HK-2 (cell line): ENCODE data around the gene SLC11A2.

Source experiments
- DNase-seq: peaks from one replicate; pipeline ENCODE4 v3.0.0-alpha.2; 2018; ENCODE audit not compliant: unreplicated experiment

Gene SLC11A2

DNA sequence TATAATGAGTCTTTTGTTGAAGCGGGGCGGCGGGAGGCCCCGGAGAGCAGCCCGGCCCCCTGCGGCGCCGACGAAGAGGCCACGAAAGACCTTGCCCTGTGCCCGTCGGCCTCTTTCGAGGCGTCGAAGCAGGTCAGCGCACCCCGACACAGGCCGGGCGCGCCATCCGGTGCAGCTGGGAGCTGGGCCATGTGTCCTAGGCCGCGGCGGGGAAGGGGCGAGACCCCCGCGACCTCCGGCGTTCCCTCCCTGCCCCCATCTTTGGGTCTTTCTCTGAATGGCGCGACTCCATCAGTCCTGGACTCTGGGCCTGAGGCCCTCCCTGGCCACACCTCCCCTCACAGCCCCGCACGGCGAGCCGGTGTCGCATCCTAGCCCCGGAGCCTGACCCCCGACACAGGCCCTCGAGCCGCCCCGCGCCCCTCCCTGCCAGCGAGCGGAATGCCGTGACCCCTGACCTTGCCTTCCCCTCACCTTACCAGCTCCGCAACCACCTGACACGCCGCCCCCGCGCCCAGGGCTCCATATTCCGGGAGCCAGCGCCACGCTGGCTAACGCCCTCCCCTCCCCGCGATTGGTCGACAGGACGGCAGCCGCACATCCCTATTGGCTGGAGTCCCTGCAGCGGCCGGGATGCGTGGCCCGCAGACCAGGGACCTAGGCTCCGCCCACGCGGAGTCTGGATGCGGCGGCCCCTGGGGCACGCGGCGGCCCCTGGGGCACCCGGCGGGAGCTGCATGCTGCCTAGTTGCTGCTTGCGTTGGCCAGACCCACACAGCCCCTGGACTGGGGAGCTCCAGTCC lies at the start of gene SLC11A2:
TSS of gene SLC11A2 (minus strand) at position 549 of the 803 bp plus-strand sequence. CDS start 15,656 bp downstream, outside the sequence.
- peak; percentile 95 for DNase-seq

GRCh38 chr12:51075390-51075789 lies 49.2 kb upstream of the SLC11A2 start:
- DNase-seq, result no peak

DNA sequence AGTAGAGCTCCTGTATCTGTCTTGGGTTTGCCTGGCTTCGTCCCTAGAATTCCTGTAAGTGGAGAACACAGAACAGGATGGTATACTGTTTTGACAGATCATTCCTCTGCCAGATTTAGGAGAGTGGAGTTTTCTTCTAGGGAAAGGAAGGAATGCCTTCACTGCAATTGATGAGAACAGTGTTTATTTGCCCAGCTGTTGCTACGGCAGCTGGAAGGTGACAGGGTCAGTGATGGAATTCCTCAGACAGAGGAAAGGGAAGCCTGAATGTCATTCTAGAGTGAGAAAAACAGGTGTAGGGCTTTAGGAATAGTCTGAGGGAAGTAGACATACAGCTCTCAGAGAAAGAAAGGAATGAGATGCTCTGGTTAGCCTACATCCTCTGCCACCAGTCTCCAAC lies 45.5 kb upstream of the SLC11A2 start:
- DNase-seq, result no peak

DNA sequence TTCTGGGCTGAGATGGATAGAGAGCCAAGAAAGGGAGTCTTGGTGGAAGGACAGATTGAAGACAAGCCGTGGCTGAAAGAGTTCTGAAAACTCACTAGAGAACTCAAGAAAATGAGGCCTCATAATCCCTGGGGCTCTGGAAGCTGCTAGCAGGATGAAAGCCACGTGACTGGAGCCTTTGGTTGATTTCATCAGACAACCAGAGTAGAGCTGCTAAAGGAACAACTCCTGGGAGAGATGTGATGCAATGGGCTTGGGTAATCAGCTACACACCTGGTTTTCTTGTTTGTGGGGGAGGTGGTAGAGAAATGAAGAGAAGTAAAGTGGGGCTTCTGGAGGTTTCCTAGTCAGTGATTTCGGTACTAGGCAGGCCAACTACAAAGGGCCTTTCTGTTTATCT lies 43.8 kb upstream of the SLC11A2 start:
- DNase-seq, result no peak

DNA sequence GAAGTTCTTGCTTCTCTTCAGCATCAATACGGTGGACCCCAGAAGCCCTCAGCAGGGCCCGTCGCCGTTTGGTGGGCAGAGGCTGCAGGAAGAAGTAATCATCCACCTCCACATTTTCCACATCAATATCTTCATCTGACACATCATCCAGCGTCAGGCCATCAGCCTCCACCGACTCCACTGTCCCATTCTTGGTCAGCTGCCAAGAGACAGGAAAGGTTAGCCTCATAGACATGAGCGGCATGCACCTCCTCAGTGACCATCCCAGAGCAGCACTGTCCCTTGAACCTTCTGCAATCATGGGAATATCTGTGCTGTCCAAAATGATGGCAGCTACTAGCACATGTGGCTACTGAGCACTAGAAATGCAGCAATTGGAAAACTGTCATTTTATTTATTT lies 41.6 kb upstream of the SLC11A2 start:
- DNase-seq, result no peak

DNA sequence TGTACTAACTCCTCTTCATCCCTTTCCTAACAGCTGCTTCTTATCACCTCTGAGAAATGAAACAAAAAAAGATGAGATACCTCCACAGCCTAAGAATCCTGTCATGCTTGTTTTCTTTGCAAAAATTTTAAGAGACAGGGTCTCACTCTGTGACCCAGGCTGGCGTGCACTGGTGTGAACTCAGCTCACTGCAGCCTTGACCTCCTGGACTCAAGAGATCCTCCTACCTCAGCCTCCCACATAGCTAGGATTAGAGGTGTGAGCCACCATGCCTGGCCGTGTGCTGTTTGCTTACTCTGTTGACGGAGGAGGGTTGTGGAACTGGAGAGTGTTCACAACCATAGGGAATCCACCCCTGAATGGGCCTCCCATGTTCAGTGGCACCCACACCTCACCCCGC lies 41.0 kb upstream of the SLC11A2 start:
- no peak for DNase-seq

DNA sequence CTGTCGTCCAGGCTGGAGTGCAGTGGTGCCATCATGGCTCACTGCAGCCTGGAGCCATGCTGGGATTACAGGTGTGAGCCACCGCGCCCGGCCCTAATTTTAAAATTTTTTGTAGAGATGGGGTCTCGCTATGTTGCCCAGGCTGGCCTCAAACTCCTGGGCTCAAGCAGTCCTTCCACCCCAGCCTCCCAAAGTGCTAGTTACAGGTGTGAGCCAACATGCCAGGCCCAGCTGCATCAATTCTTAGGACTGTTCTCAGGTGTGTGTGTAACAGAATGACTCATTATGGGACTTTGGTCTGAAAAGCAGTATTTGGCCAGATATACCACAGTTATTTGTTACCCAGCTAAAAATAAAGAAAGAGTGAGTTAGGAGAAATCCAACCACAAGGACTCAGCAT lies 39.3 kb upstream of the SLC11A2 start:
- no peak for DNase-seq

DNA sequence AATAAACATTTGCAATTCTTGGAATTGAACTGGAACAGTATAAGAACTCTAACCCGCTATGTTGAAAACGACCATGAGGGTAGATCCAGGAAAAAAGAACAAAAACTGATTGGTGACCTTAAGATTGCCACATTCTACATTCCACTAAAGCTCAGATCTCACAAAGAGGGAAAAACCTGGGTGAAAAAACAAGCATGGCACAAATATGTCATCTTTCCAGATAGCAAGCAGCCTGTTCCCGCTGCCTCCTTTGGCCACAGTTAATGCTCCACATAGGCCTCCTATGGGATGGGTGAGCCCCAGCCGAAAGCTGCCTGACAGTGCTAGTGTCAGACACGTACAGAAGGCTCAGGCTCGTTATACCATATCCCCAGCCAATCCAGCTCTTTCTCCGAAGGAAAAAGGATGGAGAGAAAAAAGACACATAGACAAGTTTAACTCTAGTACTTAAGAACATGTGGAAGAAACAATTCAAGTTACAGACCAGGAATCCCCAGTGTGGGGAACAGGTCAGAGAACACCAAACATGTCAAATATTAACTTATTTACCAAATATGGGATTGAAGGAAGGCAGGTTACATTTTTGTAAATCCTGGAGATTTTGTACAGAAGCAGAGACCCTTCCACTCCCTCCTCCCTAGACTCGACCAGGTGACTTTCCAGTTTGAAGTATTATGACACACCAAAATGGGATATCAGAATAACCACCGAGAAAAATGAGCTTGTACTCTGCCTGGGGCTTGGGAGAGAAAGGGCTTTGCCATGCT lies 36.6 kb upstream of the SLC11A2 start:
- DNase-seq, result no peak

DNA sequence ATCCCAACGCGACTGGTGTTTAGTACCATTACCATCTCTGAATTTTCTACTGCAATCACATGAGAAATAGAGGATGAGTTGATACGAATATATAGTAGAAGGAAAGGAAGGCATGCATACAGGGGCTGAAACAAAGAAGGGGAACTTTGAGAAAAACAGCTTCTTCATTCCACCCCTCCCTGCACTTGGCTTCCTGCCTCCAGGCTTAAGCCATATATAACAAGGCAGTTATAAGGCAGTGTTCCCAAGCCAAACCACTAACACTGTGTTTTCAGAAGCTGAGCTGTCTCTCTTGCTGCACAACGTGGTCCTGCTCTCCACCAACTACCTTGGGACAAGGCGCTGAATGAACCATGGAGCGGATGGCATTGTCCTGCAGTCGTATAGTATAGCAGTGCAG lies 32.9 kb upstream of the SLC11A2 start:
- no peak for DNase-seq

DNA sequence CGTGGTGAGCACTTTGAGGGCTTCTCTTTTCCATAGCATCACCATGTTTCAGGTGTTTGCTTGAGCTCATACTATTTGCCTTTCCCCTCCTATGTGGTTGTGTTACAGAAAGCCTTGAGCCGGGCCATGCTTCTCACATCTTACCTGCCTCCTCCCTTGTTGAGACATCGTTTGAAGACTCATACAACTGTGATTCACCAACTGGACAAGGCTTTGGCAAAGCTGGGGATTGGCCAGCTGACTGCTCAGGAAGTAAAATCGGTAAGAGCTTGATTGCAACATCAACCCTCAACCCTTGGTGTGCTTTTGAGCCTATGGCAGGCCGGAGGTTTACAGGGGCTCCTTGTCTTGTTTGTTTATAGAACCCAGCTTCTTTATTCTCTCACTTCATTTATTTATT lies 30.1 kb upstream of the SLC11A2 start:
- DNase-seq, result no peak

- no peak for DNase-seq
These were observed 28.9 kb upstream of the SLC11A2 start for GRCh38 chr12:51055060-51055459.

GRCh38 chr12:51051787-51052186 lies 25.6 kb upstream of the SLC11A2 start:
- no peak for DNase-seq

DNA sequence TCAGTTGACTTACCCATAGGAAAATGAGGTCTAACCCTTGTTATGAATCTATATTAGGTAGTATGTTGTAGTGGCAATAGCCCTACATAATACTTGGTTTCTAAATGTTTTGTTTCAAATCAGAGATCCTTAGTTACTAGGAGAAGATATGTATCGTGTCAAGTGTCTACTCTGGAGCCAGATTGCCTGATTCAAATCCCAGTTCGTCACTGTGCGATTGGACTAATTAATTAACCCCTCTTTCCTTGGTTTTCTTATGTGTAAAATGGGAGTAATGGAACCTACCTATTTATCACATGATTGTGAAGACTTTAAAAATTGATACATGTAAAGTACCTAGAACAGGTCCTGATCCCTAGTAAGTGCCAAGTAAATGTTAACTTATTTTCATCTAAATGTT lies 23.3 kb upstream of the SLC11A2 start:
- DNase-seq, result no peak

DNA sequence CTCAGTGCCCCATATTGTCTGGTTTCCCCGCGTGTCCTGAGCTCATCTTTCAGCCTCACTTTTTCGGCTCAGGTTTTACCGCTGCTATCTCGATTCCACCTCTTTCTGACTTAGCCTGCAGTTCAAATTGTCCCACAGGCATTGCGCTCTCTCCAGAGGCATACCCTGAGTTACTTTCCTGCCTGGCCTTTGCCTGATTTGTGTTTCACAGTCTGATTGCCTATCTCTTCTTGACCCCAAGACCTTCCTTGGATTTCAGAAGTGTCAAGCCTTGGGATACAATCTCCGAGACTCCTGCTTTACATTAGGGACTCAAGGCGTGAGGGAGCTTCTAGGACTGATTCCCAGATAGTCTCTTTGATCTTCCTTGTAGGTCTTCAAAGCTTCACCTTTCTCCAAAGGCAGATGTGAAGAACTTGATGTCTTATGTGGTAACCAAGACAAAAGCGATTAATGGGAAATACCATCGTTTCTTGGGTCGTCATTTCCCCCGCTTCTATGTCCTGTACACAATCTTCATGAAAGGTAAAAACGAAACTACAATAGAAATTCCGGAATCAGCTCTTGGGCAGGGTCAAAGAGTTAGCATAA lies 22.6 kb upstream of the SLC11A2 start:
- no peak for DNase-seq

GRCh38 chr12:51047655-51048540 lies 21.7 kb upstream of the SLC11A2 start, which contains the start of gene LETMD1:
TSS of gene LETMD1 (plus strand) at chr12:51048327. CDS start at chr12:51048357, 30 bp downstream.
- peak; percentile 93 for DNase-seq

DNA sequence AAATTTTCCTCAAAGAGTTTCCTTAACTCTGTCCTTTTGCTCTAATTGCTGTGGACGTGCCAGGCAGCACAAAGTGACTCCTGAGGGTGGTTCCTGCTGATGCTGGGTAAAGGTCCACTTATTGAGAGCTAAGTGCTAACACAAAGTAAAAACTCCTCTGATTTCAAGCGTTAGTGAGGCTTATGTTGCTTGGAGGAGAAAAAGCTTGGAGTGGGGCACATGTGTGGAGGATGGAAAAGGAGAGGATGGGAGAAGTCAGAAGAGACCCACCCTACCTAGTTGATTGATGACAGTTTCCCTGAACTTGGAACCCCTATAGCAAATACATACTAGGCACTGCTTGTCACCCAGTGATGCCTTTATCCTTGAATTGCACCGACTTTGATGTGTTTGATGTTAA lies 10.1 kb upstream of the SLC11A2 start:
- no peak for DNase-seq

DNA sequence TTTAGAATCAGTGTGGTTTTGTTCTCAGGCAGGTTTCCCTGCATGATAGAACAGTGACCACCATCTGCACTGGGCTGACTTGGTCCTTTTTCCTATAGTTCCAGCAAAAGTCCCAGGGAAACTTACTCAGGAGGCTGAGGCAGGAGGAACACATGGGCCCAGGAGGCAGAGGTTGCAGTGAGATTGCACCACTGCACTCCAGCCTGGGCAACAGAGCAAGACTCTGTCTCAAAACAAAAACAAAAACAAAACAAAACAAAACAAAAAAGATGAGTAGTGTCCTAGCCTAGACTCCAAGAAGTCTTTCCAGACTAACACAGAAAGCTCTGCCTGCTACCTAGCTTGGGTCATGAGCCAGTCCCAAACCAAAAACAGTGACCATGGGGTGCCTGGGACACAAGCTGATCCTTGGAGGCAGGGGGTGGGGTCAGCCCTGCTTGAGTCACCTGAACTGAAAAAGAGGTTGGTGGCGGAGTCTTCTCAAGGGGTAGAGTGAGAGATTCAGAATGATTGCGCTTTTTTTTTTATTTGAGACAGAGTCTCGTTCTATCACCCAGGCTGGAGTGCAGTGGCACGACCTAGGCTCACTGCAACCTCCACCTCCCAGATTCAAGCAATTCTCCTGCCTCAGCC lies 7.4 kb upstream of the SLC11A2 start:
- no peak for DNase-seq

DNA sequence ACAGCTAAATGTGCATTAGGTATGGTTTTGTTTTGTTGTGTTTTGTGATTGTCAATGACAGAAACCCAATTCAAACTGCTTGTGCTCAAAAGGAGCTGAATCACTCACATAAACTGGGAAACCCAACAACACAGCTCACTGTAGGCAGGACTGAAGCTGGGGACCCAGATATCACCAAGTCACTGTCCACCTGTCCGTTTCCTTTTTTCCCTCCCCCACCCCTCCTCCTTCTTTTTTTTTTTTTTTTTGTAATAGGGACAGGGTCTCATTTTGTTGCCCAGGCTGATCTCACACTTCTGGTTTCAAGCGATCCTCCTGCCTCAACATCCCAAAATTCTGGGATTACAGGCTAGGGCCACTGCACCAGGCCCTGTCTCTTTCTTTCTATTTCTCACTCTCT lies 6.9 kb upstream of the SLC11A2 start:
- no peak for DNase-seq

DNA sequence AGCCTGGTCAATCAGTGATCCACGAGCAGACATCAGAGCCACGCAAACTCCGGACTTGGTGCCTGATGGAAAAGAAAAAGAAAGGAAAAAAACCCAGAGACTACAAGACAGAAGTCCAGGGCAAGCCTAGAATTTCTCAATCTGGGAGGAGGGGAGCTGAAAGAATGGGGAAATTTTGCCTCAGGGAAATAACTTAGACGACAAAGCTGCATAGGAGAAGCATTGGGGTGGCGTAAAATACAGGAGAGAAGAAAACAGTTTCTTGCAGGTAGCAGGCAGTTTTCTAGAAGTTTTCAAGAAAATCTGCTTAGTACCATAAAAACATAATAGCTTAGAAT lies 2.6 kb upstream of the SLC11A2 start:
- DNase-seq, result no peak

DNA sequence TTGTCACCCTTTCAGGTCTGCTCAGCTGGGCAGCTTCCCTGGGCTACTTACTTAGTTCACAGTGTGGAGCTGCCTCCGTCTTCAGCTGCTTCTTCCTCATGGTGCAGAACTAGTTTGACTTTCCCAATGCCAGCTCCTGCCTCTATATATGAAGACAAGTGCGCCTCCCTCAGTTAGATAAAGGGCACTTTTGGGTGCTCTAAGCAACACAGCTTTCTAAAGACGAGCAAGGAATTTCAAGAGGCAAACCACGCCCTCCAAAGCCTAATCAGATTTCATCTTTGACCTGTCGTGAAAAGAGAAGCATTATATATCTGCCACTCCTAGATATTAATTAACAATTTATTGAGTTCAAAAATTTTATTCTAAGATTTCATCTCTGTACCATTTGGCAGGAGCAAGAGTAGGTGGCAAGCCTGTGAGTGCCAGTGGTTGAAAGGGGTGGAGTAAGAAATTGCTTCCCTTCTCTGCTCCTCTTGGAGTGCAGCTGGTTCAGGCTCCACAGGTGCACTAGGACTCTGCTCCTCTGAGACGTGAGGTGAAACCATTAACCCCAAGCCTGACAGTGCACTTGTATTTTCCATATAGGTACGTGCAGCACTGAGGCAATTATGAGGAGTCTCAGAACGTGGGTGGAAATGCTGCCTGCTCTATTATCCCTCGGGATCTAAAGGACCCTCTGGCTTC lies 2.1 kb upstream of the SLC11A2 start:
- DNase-seq, result no peak

GRCh38 chr12:51027342-51027835 lies 1.2 kb upstream of the SLC11A2 start:
- DNase-seq, result no peak
